Measurements from ENCODE around the gene ST6GALNAC1.

- TF ChIP-seq, protein P1, sequence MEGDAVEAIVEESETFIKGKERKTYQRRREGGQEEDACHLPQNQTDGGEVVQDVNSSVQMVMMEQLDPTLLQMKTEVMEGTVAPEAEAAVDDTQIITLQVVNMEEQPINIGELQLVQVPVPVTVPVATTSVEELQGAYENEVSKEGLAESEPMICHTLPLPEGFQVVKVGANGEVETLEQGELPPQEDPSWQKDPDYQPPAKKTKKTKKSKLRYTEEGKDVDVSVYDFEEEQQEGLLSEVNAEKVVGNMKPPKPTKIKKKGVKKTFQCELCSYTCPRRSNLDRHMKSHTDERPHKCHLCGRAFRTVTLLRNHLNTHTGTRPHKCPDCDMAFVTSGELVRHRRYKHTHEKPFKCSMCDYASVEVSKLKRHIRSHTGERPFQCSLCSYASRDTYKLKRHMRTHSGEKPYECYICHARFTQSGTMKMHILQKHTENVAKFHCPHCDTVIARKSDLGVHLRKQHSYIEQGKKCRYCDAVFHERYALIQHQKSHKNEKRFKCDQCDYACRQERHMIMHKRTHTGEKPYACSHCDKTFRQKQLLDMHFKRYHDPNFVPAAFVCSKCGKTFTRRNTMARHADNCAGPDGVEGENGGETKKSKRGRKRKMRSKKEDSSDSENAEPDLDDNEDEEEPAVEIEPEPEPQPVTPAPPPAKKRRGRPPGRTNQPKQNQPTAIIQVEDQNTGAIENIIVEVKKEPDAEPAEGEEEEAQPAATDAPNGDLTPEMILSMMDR (IDR thresholded peaks at IDR 0.05) = no peak
- no peak for TF ChIP-seq POLR2AphosphoS5 (IDR thresholded peaks at IDR 0.05)
These were observed 10.9 kb upstream of the ST6GALNAC1 start for GRCh38 chr17:76654408-76654807.

Data from prostate gland (tissue), 2 donors.